Measurements from ENCODE around the gene TAF9. TPM values are rescaled to one million over a fixed set of nuclear protein-coding genes. Genes with fewer than 3 reads are reported as not detected.
A peak's percentile ranks its signal among the peaks of the same experiment; 100 is the strongest.

Gene TAF9
- total and polyA plus RNA-seq, 2 of the 13 experiments (the other 11 are each of a cell fraction or from before 2014, with no cell fraction given): 113 to 218 TPM

DNA sequence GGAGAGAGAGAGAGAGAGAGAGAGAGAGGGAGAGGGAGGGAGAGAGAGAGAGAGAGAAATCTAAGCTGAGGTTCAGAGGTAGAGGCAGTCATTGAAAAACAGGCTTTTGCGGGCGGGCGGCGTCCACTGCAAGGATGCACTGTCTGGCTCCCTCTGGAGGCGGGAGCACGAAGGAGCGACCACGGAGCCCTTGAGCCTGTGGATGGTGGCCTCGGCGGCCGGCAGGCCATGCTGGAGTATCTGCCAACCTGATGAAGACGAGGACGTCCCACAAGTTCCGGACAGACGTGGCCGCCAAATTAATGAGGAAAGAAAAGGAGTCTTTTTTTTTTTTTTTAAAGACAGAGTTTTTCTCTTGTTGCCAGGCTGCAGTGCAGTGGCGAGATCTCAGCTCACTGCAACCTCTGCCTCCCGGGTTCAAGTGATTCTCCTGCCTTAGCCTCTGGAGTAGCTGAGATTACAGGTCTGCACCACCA, 34.5 kb downstream of the TAF9 start (continued):
- TF ChIP-seq, protein P1, sequence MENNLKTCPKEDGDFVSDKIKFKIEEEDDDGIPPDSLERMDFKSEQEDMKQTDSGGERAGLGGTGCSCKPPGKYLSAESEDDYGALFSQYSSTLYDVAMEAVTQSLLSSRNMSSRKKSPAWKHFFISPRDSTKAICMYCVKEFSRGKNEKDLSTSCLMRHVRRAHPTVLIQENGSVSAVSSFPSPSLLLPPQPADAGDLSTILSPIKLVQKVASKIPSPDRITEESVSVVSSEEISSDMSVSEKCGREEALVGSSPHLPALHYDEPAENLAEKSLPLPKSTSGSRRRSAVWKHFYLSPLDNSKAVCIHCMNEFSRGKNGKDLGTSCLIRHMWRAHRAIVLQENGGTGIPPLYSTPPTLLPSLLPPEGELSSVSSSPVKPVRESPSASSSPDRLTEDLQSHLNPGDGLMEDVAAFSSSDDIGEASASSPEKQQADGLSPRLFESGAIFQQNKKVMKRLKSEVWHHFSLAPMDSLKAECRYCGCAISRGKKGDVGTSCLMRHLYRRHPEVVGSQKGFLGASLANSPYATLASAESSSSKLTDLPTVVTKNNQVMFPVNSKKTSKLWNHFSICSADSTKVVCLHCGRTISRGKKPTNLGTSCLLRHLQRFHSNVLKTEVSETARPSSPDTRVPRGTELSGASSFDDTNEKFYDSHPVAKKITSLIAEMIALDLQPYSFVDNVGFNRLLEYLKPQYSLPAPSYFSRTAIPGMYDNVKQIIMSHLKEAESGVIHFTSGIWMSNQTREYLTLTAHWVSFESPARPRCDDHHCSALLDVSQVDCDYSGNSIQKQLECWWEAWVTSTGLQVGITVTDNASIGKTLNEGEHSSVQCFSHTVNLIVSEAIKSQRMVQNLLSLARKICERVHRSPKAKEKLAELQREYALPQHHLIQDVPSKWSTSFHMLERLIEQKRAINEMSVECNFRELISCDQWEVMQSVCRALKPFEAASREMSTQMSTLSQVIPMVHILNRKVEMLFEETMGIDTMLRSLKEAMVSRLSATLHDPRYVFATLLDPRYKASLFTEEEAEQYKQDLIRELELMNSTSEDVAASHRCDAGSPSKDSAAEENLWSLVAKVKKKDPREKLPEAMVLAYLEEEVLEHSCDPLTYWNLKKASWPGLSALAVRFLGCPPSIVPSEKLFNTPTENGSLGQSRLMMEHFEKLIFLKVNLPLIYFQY (CRISPR knock-in tag; IDR thresholded peaks at IDR 0.05; ENCODE audit: borderline replicate concordance): no peak
- TF ChIP-seq, protein P2, sequence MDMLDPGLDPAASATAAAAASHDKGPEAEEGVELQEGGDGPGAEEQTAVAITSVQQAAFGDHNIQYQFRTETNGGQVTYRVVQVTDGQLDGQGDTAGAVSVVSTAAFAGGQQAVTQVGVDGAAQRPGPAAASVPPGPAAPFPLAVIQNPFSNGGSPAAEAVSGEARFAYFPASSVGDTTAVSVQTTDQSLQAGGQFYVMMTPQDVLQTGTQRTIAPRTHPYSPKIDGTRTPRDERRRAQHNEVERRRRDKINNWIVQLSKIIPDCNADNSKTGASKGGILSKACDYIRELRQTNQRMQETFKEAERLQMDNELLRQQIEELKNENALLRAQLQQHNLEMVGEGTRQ (IDR thresholded peaks at IDR 0.05; ENCODE audit: low read depth, low read length): no peak
- TF ChIP-seq, protein P2 (CRISPR knock-in tag; IDR thresholded peaks at IDR 0.05; ENCODE audit: borderline replicate concordance): no peak
- no peak for TF ChIP-seq EHMT2 (IDR thresholded peaks at IDR 0.05; ENCODE audit: borderline replicate concordance, low read depth, low read length)
- TF ChIP-seq, protein P3, sequence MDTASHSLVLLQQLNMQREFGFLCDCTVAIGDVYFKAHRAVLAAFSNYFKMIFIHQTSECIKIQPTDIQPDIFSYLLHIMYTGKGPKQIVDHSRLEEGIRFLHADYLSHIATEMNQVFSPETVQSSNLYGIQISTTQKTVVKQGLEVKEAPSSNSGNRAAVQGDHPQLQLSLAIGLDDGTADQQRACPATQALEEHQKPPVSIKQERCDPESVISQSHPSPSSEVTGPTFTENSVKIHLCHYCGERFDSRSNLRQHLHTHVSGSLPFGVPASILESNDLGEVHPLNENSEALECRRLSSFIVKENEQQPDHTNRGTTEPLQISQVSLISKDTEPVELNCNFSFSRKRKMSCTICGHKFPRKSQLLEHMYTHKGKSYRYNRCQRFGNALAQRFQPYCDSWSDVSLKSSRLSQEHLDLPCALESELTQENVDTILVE (CRISPR knock-in tag; IDR thresholded peaks at IDR 0.05): no peak; the same call in 1 of the 2 replicates
- TF ChIP-seq, protein P4, sequence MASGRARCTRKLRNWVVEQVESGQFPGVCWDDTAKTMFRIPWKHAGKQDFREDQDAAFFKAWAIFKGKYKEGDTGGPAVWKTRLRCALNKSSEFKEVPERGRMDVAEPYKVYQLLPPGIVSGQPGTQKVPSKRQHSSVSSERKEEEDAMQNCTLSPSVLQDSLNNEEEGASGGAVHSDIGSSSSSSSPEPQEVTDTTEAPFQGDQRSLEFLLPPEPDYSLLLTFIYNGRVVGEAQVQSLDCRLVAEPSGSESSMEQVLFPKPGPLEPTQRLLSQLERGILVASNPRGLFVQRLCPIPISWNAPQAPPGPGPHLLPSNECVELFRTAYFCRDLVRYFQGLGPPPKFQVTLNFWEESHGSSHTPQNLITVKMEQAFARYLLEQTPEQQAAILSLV (CRISPR knock-in tag; IDR thresholded peaks at IDR 0.05; ENCODE audit: borderline replicate concordance): peak; percentile 37; the same call in 1 of the 2 replicates
- TF ChIP-seq WIZ (CRISPR knock-in tag; IDR thresholded peaks at IDR 0.05): no peak
- no peak for TF ChIP-seq ZNF549 (CRISPR knock-in tag; IDR thresholded peaks at IDR 0.05)
- TF ChIP-seq, protein P5, sequence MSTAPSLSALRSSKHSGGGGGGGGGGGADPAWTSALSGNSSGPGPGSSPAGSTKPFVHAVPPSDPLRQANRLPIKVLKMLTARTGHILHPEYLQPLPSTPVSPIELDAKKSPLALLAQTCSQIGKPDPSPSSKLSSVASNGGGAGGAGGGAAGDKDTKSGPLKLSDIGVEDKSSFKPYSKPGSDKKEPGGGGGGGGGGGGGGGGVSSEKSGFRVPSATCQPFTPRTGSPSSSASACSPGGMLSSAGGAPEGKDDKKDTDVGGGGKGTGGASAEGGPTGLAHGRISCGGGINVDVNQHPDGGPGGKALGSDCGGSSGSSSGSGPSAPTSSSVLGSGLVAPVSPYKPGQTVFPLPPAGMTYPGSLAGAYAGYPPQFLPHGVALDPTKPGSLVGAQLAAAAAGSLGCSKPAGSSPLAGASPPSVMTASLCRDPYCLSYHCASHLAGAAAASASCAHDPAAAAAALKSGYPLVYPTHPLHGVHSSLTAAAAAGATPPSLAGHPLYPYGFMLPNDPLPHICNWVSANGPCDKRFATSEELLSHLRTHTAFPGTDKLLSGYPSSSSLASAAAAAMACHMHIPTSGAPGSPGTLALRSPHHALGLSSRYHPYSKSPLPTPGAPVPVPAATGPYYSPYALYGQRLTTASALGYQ (CRISPR knock-in tag; IDR thresholded peaks at IDR 0.05): no peak
- TF ChIP-seq ZNF496 (CRISPR knock-in tag; IDR thresholded peaks at IDR 0.05; ENCODE audit: insufficient replicate concordance): no peak
- TF ChIP-seq RXRA (CRISPR knock-in tag; IDR thresholded peaks at IDR 0.05): 0 out of 2 replicates have a peak, but pooled peaks have one; percentile 20
- no peak for TF ChIP-seq IRX3 (CRISPR knock-in tag; IDR thresholded peaks at IDR 0.05; ENCODE audit: borderline replicate concordance, low read depth)
- TF ChIP-seq ZNF607 (CRISPR knock-in tag; IDR thresholded peaks at IDR 0.05; ENCODE audit: borderline replicate concordance): no peak
- TF ChIP-seq TGIF2 (CRISPR knock-in tag; IDR thresholded peaks at IDR 0.05): no peak
- no peak for TF ChIP-seq CCDC6 (CRISPR knock-in tag; IDR thresholded peaks at IDR 0.05)
- no peak for TF ChIP-seq ZNF510 (CRISPR knock-in tag; IDR thresholded peaks at IDR 0.05; ENCODE audit: low read depth)
- TF ChIP-seq AGO1 (IDR thresholded peaks at IDR 0.05; ENCODE audit: low read depth, low read length, poor library complexity, severe bottlenecking): no peak
- no peak for TF ChIP-seq ZNF33A (CRISPR knock-in tag; IDR thresholded peaks at IDR 0.05; ENCODE audit: borderline replicate concordance)
- no peak for TF ChIP-seq ZNF180 (CRISPR knock-in tag; IDR thresholded peaks at IDR 0.05; ENCODE audit: borderline replicate concordance, low read depth)
- no peak for TF ChIP-seq ZNF878 (CRISPR knock-in tag; IDR thresholded peaks at IDR 0.05)
